GM23338 (cell line): ENCODE data around the gene OR10G4. TPM values are rescaled to one million over a fixed set of nuclear protein-coding genes. Genes with fewer than 3 reads are reported as not detected.

ENCODE experiments used
- ATAC-seq: fragments of 200-7000 bp; cut with Tn5 transposase; 3 replicates; pipeline ENCODE4 v1.9.1; 2020
- DNase-seq: peaks from one replicate; pipeline ENCODE4 v3.0.0-alpha.2; 2015; ENCODE audit warnings: low spot score
- H2AFZ ChIP-seq: fragments of 200-600 bp; sonication (generic); 2 replicates; pipeline ENCODE4 v1.8.0; 2016; ENCODE audit warnings: antibody characterized with exemption, mild to moderate bottlenecking, moderate library complexity
- H3F3A ChIP-seq: fragments of 200-600 bp; sonication (generic); replicated peaks from 2 replicates; pipeline ENCODE4 v1.8.0; 2017; ENCODE audit warnings: antibody characterized with exemption, mixed run types, low read depth
- H3K27ac ChIP-seq: fragments of 200-600 bp; sonication (generic); 2 replicates; pipeline ENCODE4 v1.6.1; 2016; ENCODE audit warnings: low read depth
- H3K27me3 ChIP-seq: fragments of 200-600 bp; sonication (generic); 2 replicates; pipeline ENCODE4 v1.8.0; 2016; ENCODE audit warnings: mild to moderate bottlenecking, mixed run types, moderate library complexity; ENCODE audit not compliant: insufficient read depth
- H3K36me3 ChIP-seq: fragments of 200-600 bp; sonication (generic); 2 replicates; pipeline ENCODE4 v1.8.0; 2016; ENCODE audit warnings: mild to moderate bottlenecking; ENCODE audit not compliant: insufficient read depth
- H3K4me1 ChIP-seq: fragments of 200-600 bp; sonication (generic); 2 replicates; pipeline ENCODE4 v1.8.0; 2016; ENCODE audit warnings: mild to moderate bottlenecking, moderate library complexity; ENCODE audit not compliant: insufficient read depth
- H3K4me2 ChIP-seq: fragments of 200-600 bp; sonication (generic); 2 replicates; pipeline ENCODE4 v1.7.1; 2017; ENCODE audit warnings: mixed run types
- H3K4me3 ChIP-seq: fragments of 200-600 bp; sonication (generic); 2 replicates; pipeline ENCODE4 v1.6.1; 2016; ENCODE audit warnings: mixed run types
- H3K79me2 ChIP-seq: fragments of 200-600 bp; sonication (generic); replicated peaks from 2 replicates; pipeline ENCODE4 v1.8.0; 2017; ENCODE audit warnings: mild to moderate bottlenecking; ENCODE audit not compliant: insufficient read depth
- H3K9me2 ChIP-seq: fragments of 200-600 bp; sonication (generic); 2 replicates; pipeline ENCODE4 v1.8.0; 2017; ENCODE audit not compliant: insufficient read depth
- H4K20me1 ChIP-seq: fragments of 200-600 bp; sonication (generic); replicated peaks from 2 replicates; pipeline ENCODE4 v1.8.0; 2017; ENCODE audit warnings: mild to moderate bottlenecking; ENCODE audit not compliant: insufficient read depth
- H3K27ac Mint-ChIP-seq: 2 replicates; pipeline ENCODE4 v1.8.0; 2020; ENCODE audit warnings: inconsistent platforms, mild to moderate bottlenecking, moderate library complexity, mixed read lengths
- H3K27me3 Mint-ChIP-seq: 3 replicates; pipeline ENCODE4 v1.8.0; 2022; ENCODE audit warnings: low read depth, mild to moderate bottlenecking, moderate library complexity, mixed read lengths, inconsistent platforms; ENCODE audit not compliant: insufficient read depth, poor library complexity
- H3K36me3 Mint-ChIP-seq: 3 replicates; pipeline ENCODE4 v1.8.0; 2021; ENCODE audit warnings: low read depth, mild to moderate bottlenecking, inconsistent platforms, moderate library complexity, mixed read lengths
- H3K4me1 Mint-ChIP-seq: 3 replicates; pipeline ENCODE4 v1.8.0; 2020; ENCODE audit warnings: mild to moderate bottlenecking, inconsistent platforms, mixed read lengths
- H3K4me3 Mint-ChIP-seq: 3 replicates; pipeline ENCODE4 v1.8.0; 2021; ENCODE audit warnings: moderate library complexity, mild to moderate bottlenecking, inconsistent platforms, mixed read lengths
- H3K9me3 Mint-ChIP-seq: 3 replicates; pipeline ENCODE4 v1.8.0; 2020; ENCODE audit warnings: moderate library complexity, mild to moderate bottlenecking, inconsistent platforms, mixed read lengths
- CREB1 ChIP-seq: fragments of 250-450 bp; sonication (Bioruptor Pico); IDR thresholded peaks from 2 replicates; pipeline ENCODE4 v1.5.0; 2020; ENCODE audit warnings: low read depth, mild to moderate bottlenecking, moderate library complexity
- EZH2 ChIP-seq: fragments of 200-600 bp; sonication (generic); IDR thresholded peaks from one replicate; pipeline ENCODE4 v1.8.0; 2017; ENCODE audit warnings: antibody characterized with exemption, mild to moderate bottlenecking, low read depth; ENCODE audit not compliant: unreplicated experiment
- EZH2phosphoT487 ChIP-seq: fragments of 200-600 bp; sonication (generic); IDR thresholded peaks from one replicate; pipeline ENCODE4 v1.8.1; 2018; ENCODE audit warnings: antibody characterized with exemption; ENCODE audit not compliant: unreplicated experiment
- JUNB ChIP-seq: IDR thresholded peaks from one replicate; pipeline ENCODE4 v1.6.1; 2016; ENCODE audit warnings: antibody characterized with exemption; ENCODE audit not compliant: unreplicated experiment
- NANOG ChIP-seq: IDR thresholded peaks from 2 replicates; pipeline ENCODE4 v1.6.1; 2016; ENCODE audit warnings: antibody characterized with exemption, borderline replicate concordance
- POLR2AphosphoS5 ChIP-seq: IDR thresholded peaks from 2 replicates; pipeline ENCODE4 v1.6.1; 2016; ENCODE audit warnings: antibody characterized with exemption, low read depth
- STAT1 ChIP-seq: IDR thresholded peaks from one replicate; pipeline ENCODE4 v1.6.1; 2016; ENCODE audit warnings: antibody characterized with exemption; ENCODE audit not compliant: unreplicated experiment
- ZNF114 ChIP-seq: fragments of 250-450 bp; sonication (Bioruptor Pico); IDR thresholded peaks from 2 replicates; pipeline ENCODE4 v1.5.0; 2020; ENCODE audit warnings: mild to moderate bottlenecking, moderate library complexity
- ZNF331 ChIP-seq: fragments of 250-450 bp; sonication (Bioruptor Pico); IDR thresholded peaks from 2 replicates; pipeline ENCODE4 v1.5.0; 2020; ENCODE audit warnings: low read depth, mild to moderate bottlenecking, moderate library complexity
- polyA plus RNA-seq: library from polyadenylated mRNA; unstranded; fragments of >200 nt; fragmentation: Nextera tagmentation; extraction: Ambion mirVana; gene quantifications from 2 replicates; pipeline ENCODE4 v1.2.1, GENCODE V29; 2016
- total RNA-seq: library from RNA; depleted of rRNA; stranded (reverse); fragments of >200 nt; shearing (Covaris generic); gene quantifications from 2 replicates; pipeline ENCODE4 v1.2.3, GENCODE V29; 2014
- TF ChIP-seq, protein P1 (sequence below): IDR thresholded peaks from 2 replicates; pipeline ENCODE4 v1.6.1; 2016; ENCODE audit warnings: antibody characterized with exemption
- TF ChIP-seq, protein P2 (sequence below): IDR thresholded peaks from one replicate; pipeline ENCODE4 v1.6.1; 2018; ENCODE audit warnings: antibody characterized with exemption; ENCODE audit not compliant: unreplicated experiment
- TF ChIP-seq, protein P3 (sequence below): fragments of 250-450 bp; sonication (Bioruptor Pico); IDR thresholded peaks from 2 replicates; pipeline ENCODE4 v1.5.0; 2020; ENCODE audit warnings: mild to moderate bottlenecking, moderate library complexity
- TF ChIP-seq, protein P4 (sequence below), 2 experiments: fragments of 200-600 bp in 1 of 2; sonication (generic) in 1 of 2; conservative IDR thresholded peaks; 2 replicates each; pipeline versions ENCODE4 v1.5.1 to v1.6.1; 2016 to 2017; ENCODE audit warnings: antibody characterized with exemption in 2 of 2, low read depth in 2 of 2, mild to moderate bottlenecking in 2 of 2, moderate library complexity in 1 of 2

Gene OR10G4
- total and polyA plus RNA-seq, 2 experiments from 2014 or later: not detected

DNA sequence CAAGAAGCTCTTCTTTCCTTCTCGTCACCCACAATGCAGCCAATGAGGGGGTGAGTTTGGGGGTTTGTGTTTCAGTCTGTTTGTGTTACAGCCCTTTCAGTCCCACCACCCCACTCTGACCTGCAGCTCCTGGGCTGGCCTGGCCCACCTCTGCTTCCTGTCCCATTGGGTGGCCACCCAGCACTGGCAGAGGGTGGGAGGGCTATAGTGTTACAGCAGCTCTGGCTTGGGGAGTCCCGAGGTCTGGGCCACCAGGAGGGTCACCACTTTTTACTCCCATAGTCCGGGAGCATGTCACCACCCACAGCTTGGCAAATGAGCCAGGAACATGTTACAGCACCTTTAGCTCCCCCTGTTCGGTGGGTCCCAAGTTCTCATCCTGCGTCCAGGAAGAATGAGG lies 33.5 kb upstream of the OR10G4 start:
- H3K27ac Mint-ChIP-seq: no peak overlapping the region
- peaks cover 5% of the 10 kb centered on the region; the same call in 2 of the 3 replicates for H3K4me1 Mint-ChIP-seq
- peaks cover 9% of the 10 kb centered on the region; the same call in 2 of the 3 replicates for H3K9me3 Mint-ChIP-seq
- Histone ChIP-seq H3K9me2 (peaks cover 9% of the 10 kb centered on the region; the same call in 1 of the 2 replicates), H2AFZ (no peak overlapping the region), H4K20me1 (no peaks in the 10 kb centered on the region), H3K27me3 (no peaks in the 10 kb centered on the region), H3K4me1 (no peaks in the 10 kb centered on the region; the same call in 1 of the 2 replicates), H3K4me2 (no peak overlapping the region), H3K79me2 (no peaks in the 10 kb centered on the region), H3F3A (no peaks in the 10 kb centered on the region), H3K4me3 (no peak overlapping the region), H3K36me3 (no peaks in the 10 kb centered on the region), H3K27ac (no peak overlapping the region)
- DNase-seq: no peak
- TF ChIP-seq ZNF114 (CRISPR knock-in tag) (no peak), POLR2AphosphoS5 (no peak), EZH2phosphoT487 (no peak), JUNB (no peak), STAT1 (no peak), CREB1 (CRISPR knock-in tag) (no peak), ZNF331 (CRISPR knock-in tag) (no peak), EZH2 (no peak), NANOG (no peak)
- TF ChIP-seq, protein P1, sequence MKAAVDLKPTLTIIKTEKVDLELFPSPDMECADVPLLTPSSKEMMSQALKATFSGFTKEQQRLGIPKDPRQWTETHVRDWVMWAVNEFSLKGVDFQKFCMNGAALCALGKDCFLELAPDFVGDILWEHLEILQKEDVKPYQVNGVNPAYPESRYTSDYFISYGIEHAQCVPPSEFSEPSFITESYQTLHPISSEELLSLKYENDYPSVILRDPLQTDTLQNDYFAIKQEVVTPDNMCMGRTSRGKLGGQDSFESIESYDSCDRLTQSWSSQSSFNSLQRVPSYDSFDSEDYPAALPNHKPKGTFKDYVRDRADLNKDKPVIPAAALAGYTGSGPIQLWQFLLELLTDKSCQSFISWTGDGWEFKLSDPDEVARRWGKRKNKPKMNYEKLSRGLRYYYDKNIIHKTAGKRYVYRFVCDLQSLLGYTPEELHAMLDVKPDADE: no peak
- TF ChIP-seq, protein P2, sequence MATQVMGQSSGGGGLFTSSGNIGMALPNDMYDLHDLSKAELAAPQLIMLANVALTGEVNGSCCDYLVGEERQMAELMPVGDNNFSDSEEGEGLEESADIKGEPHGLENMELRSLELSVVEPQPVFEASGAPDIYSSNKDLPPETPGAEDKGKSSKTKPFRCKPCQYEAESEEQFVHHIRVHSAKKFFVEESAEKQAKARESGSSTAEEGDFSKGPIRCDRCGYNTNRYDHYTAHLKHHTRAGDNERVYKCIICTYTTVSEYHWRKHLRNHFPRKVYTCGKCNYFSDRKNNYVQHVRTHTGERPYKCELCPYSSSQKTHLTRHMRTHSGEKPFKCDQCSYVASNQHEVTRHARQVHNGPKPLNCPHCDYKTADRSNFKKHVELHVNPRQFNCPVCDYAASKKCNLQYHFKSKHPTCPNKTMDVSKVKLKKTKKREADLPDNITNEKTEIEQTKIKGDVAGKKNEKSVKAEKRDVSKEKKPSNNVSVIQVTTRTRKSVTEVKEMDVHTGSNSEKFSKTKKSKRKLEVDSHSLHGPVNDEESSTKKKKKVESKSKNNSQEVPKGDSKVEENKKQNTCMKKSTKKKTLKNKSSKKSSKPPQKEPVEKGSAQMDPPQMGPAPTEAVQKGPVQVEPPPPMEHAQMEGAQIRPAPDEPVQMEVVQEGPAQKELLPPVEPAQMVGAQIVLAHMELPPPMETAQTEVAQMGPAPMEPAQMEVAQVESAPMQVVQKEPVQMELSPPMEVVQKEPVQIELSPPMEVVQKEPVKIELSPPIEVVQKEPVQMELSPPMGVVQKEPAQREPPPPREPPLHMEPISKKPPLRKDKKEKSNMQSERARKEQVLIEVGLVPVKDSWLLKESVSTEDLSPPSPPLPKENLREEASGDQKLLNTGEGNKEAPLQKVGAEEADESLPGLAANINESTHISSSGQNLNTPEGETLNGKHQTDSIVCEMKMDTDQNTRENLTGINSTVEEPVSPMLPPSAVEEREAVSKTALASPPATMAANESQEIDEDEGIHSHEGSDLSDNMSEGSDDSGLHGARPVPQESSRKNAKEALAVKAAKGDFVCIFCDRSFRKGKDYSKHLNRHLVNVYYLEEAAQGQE: no peak
- TF ChIP-seq, protein P3, sequence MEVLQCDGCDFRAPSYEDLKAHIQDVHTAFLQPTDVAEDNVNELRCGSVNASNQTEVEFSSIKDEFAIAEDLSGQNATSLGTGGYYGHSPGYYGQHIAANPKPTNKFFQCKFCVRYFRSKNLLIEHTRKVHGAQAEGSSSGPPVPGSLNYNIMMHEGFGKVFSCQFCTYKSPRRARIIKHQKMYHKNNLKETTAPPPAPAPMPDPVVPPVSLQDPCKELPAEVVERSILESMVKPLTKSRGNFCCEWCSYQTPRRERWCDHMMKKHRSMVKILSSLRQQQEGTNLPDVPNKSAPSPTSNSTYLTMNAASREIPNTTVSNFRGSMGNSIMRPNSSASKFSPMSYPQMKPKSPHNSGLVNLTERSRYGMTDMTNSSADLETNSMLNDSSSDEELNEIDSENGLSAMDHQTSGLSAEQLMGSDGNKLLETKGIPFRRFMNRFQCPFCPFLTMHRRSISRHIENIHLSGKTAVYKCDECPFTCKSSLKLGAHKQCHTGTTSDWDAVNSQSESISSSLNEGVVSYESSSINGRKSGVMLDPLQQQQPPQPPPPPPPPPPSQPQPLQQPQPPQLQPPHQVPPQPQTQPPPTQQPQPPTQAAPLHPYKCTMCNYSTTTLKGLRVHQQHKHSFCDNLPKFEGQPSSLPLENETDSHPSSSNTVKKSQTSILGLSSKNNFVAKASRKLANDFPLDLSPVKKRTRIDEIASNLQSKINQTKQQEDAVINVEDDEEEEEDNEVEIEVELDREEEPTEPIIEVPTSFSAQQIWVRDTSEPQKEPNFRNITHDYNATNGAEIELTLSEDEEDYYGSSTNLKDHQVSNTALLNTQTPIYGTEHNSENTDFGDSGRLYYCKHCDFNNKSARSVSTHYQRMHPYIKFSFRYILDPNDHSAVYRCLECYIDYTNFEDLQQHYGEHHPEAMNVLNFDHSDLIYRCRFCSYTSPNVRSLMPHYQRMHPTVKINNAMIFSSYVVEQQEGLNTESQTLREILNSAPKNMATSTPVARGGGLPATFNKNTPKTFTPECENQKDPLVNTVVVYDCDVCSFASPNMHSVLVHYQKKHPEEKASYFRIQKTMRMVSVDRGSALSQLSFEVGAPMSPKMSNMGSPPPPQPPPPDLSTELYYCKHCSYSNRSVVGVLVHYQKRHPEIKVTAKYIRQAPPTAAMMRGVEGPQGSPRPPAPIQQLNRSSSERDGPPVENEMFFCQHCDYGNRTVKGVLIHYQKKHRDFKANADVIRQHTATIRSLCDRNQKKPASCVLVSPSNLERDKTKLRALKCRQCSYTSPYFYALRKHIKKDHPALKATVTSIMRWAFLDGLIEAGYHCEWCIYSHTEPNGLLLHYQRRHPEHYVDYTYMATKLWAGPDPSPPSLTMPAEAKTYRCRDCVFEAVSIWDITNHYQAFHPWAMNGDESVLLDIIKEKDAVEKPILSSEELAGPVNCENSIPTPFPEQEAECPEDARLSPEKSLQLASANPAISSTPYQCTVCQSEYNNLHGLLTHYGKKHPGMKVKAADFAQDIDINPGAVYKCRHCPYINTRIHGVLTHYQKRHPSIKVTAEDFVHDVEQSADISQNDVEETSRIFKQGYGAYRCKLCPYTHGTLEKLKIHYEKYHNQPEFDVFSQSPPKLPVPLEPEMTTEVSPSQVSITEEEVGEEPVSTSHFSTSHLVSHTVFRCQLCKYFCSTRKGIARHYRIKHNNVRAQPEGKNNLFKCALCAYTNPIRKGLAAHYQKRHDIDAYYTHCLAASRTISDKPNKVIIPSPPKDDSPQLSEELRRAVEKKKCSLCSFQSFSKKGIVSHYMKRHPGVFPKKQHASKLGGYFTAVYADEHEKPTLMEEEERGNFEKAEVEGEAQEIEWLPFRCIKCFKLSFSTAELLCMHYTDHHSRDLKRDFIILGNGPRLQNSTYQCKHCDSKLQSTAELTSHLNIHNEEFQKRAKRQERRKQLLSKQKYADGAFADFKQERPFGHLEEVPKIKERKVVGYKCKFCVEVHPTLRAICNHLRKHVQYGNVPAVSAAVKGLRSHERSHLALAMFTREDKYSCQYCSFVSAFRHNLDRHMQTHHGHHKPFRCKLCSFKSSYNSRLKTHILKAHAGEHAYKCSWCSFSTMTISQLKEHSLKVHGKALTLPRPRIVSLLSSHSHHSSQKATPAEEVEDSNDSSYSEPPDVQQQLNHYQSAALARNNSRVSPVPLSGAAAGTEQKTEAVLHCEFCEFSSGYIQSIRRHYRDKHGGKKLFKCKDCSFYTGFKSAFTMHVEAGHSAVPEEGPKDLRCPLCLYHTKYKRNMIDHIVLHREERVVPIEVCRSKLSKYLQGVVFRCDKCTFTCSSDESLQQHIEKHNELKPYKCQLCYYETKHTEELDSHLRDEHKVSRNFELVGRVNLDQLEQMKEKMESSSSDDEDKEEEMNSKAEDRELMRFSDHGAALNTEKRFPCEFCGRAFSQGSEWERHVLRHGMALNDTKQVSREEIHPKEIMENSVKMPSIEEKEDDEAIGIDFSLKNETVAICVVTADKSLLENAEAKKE (CRISPR knock-in tag): no peak
- TF ChIP-seq, protein P4, sequence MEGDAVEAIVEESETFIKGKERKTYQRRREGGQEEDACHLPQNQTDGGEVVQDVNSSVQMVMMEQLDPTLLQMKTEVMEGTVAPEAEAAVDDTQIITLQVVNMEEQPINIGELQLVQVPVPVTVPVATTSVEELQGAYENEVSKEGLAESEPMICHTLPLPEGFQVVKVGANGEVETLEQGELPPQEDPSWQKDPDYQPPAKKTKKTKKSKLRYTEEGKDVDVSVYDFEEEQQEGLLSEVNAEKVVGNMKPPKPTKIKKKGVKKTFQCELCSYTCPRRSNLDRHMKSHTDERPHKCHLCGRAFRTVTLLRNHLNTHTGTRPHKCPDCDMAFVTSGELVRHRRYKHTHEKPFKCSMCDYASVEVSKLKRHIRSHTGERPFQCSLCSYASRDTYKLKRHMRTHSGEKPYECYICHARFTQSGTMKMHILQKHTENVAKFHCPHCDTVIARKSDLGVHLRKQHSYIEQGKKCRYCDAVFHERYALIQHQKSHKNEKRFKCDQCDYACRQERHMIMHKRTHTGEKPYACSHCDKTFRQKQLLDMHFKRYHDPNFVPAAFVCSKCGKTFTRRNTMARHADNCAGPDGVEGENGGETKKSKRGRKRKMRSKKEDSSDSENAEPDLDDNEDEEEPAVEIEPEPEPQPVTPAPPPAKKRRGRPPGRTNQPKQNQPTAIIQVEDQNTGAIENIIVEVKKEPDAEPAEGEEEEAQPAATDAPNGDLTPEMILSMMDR (conservative IDR thresholded peaks at IDR 0.05; ENCODE audit: low read depth in 2 of 2): no peak
- H3K27me3 Mint-ChIP-seq: peaks cover 3% of the 10 kb centered on the region
- no peak overlapping the region for H3K4me3 Mint-ChIP-seq
- H3K36me3 Mint-ChIP-seq: peaks cover 2% of the 10 kb centered on the region; the same call in 2 of the 3 replicates
- no peak for ATAC-seq
